ENCODE data around the gene QSOX2.

- TF ChIP-seq CTCF (IDR thresholded peaks at IDR 0.05) (no peak), POLR2A (IDR thresholded peaks at IDR 0.05) (no peak)
Measured at GRCh38 chr9:136225366-136225747, 20.3 kb downstream of the QSOX2 start.

Data from right lobe of liver (tissue), 4 donors.